ENCODE data around the gene GRPEL1. TPM values are rescaled to one million over a fixed set of nuclear protein-coding genes. Genes with fewer than 3 reads are reported as not detected.

The GRPEL1 gene
- total and polyA plus RNA-seq, 7 donors: 41.4 to 151 (median 58.3) TPM

- peak overlapping the region; percentile 94 for H3K27ac ChIP-seq
- no peaks in the 10 kb centered on the region for H3K27me3 ChIP-seq (ENCODE audit: insufficient read depth in 3 of 3, low read length in 2 of 3)
- H3K36me3 ChIP-seq (ENCODE audit: insufficient read depth in 1 of 2, low read depth in 1 of 2): no peaks in the 10 kb centered on the region
- no peak for TF ChIP-seq CTCF (IDR thresholded peaks at IDR 0.05)
- H3K9me3 ChIP-seq: no peaks in the 10 kb centered on the region
- peak overlapping the region; percentile 99 for H3K4me3 ChIP-seq
- peaks cover 61% of the 10 kb centered on the region for H3K4me1 ChIP-seq
- ATAC-seq: peak; percentile 15 to 44 (median 22)
- intact Hi-C loops (cut with DNase I): no loop called here
- 31 to 64% (median 33%) methylated on average over 23 of the region's 23 CpGs for WGBS, 3 donors
- peak in 1 of 2 donors; percentile 40 for DNase-seq
These were observed 21.6 kb downstream of the GRPEL1 start for GRCh38 chr4:7045961-7046921.

- no peaks in the 10 kb centered on the region for H3K36me3 ChIP-seq (ENCODE audit: insufficient read depth in 1 of 2, low read depth in 1 of 2)
- H3K27me3 ChIP-seq (ENCODE audit: insufficient read depth in 3 of 3, low read length in 2 of 3): no peaks in the 10 kb centered on the region
- TF ChIP-seq CTCF (IDR thresholded peaks at IDR 0.05): no peak
- H3K4me3 ChIP-seq: peak overlapping the region; percentile 99
- DNase-seq (no peak), ATAC-seq (no peak)
- intact Hi-C loops (cut with DNase I): no loop called here
- H3K4me1 ChIP-seq: peaks cover 58% of the 10 kb centered on the region
- WGBS, 3 donors: 49 to 85% (median 60%) methylated on average over 8 of the region's 8 CpGs
- H3K9me3 ChIP-seq: no peaks in the 10 kb centered on the region
- peak overlapping the region; percentile 94 for H3K27ac ChIP-seq
These were observed 22.3 kb downstream of the GRPEL1 start for GRCh38 chr4:7045553-7045952.

GRCh38 chr4:7044137-7044930, 23.5 kb downstream of the GRPEL1 start:
- no peak for TF ChIP-seq CTCF (IDR thresholded peaks at IDR 0.05)
- WGBS, 3 donors: 10 to 15% (median 10%) methylated on average over 29 of the region's 29 CpGs
- H3K9me3 ChIP-seq: no peaks in the 10 kb centered on the region
- intact Hi-C loops (cut with DNase I): loop anchor here in 1 of 2 donors (5.0 kb wide), 1 partner anchor 57 kb away; no protein-coding TSS in a partner anchor
- ATAC-seq (peak in 1 of 4 donors; percentile 31), DNase-seq (no peak)
- peak overlapping the region; percentile 99 for H3K4me3 ChIP-seq
- no peaks in the 10 kb centered on the region for H3K27me3 ChIP-seq (ENCODE audit: insufficient read depth in 3 of 3, low read length in 2 of 3)
- H3K4me1 ChIP-seq: peaks cover 51% of the 10 kb centered on the region
- H3K36me3 ChIP-seq (ENCODE audit: insufficient read depth in 1 of 2, low read depth in 1 of 2): no peaks in the 10 kb centered on the region
- H3K27ac ChIP-seq: peak overlapping the region; percentile 94

GRCh38 chr4:7043284-7044136, 24.4 kb downstream of the GRPEL1 start, which contains the start of gene TADA2B:
TADA2B (plus strand) TSS chr4:7043372; CDS start chr4:7043580, 208 bp downstream.
- 0% methylated on average over 60 to 119 of the region's 119 CpGs for WGBS, 3 donors
- Histone ChIP-seq H3K9me3 (no peaks in the 10 kb centered on the region), H3K4me3 (peak within 1 kb of the TSS; percentile 99), H3K36me3 (ENCODE audit: insufficient read depth in 1 of 2, low read depth in 1 of 2) (no peaks in the 10 kb centered on the region), H3K27me3 (ENCODE audit: insufficient read depth in 3 of 3, low read length in 2 of 3) (no peaks in the 10 kb centered on the region), H3K4me1 (peaks cover 51% of the 10 kb centered on the region), H3K27ac (peak within 1 kb of the TSS; percentile 94)
- ATAC-seq (peak; percentile 16 to 39 (median 24)), DNase-seq (peak; percentile 47 to 81)
- intact Hi-C loops (cut with DNase I): loop anchor here in 1 of 2 donors (1.0 to 5.0 kb wide), 2 partner anchors 24 to 56 kb away; no protein-coding TSS in a partner anchor
- no peak for TF ChIP-seq CTCF (IDR thresholded peaks at IDR 0.05)
